Neural crest cell (in vitro differentiated cells): ENCODE measurements around the gene TRAF6. TPM values are rescaled to one million over a fixed set of nuclear protein-coding genes. Genes with fewer than 3 reads are reported as not detected.

Source experiments
- DNase-seq: peaks from one replicate; pipeline ENCODE4 v3.0.0; 2021; ENCODE audit warnings: low read depth, mixed read lengths, low spot score
- H3K27ac Mint-ChIP-seq: one replicate; pipeline ENCODE4 v1.8.0; 2021; ENCODE audit warnings: mild to moderate bottlenecking, mixed read lengths; ENCODE audit not compliant: unreplicated experiment
- H3K27me3 Mint-ChIP-seq: 2 replicates; pipeline ENCODE4 v1.8.0; 2021; ENCODE audit warnings: low read depth, mild to moderate bottlenecking, mixed read lengths
- H3K36me3 Mint-ChIP-seq: 2 replicates; pipeline ENCODE4 v1.8.0; 2021; ENCODE audit warnings: low read depth, mild to moderate bottlenecking, mixed read lengths
- H3K4me1 Mint-ChIP-seq: 2 replicates; pipeline ENCODE4 v1.8.0; 2021; ENCODE audit warnings: mixed read lengths
- H3K4me3 Mint-ChIP-seq: one replicate; pipeline ENCODE4 v1.8.0; 2021; ENCODE audit warnings: mild to moderate bottlenecking, mixed read lengths
- H3K9me3 Mint-ChIP-seq: 2 replicates; pipeline ENCODE4 v1.8.0; 2021; ENCODE audit warnings: mixed read lengths
- CTCF ChIP-seq: fragments of 200-600 bp; sonication (generic); conservative IDR thresholded peaks from 2 replicates; pipeline ENCODE4 v1.5.0; 2021; ENCODE audit warnings: antibody characterized with exemption, mild to moderate bottlenecking
- total RNA-seq: library from RNA; stranded (reverse); gene quantifications from 2 replicates; pipeline ENCODE4 v1.2.1, GENCODE V29; 2021

The TRAF6 gene
- total RNA-seq, 1 donor from 2014 or later: 12.9 TPM

DNA sequence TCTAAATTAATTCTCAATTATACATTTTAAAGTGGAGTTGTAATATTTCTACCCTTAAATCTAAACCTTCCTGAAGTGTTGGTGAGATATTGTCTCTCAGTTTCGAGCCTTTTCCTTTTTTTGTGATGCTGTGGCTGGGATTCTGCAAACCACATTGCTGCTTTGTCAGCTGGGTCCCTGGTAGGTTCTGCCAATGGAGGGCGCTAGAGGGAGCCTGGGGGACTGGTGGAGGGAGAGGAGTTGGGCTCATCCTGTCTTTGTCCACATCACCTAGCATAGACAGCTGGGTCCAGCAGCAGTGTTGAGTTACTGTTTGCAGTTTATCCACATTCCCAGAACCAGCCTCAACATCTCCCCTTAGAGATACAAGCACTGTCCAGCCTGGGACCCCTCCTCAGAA lies 41.0 kb downstream of the TRAF6 start:
- DNase-seq: no peak
- peaks cover 4% of the 10 kb centered on the region for H3K4me1 Mint-ChIP-seq
- peak; percentile 29 for TF ChIP-seq CTCF
- no peaks in the 10 kb centered on the region for H3K9me3 Mint-ChIP-seq
- peaks cover 7% of the 10 kb centered on the region for H3K36me3 Mint-ChIP-seq
- no peak overlapping the region for H3K4me3 Mint-ChIP-seq
- no peak overlapping the region for H3K27ac Mint-ChIP-seq
- no peaks in the 10 kb centered on the region for H3K27me3 Mint-ChIP-seq

GRCh38 chr11:36467916-36468315 lies 42.2 kb downstream of the TRAF6 start:
- H3K27ac Mint-ChIP-seq: peak overlapping the region; percentile 65
- DNase-seq: no peak
- H3K4me1 Mint-ChIP-seq: no peaks in the 10 kb centered on the region
- H3K27me3 Mint-ChIP-seq: no peaks in the 10 kb centered on the region
- no peak overlapping the region for H3K4me3 Mint-ChIP-seq
- peaks cover 7% of the 10 kb centered on the region for H3K36me3 Mint-ChIP-seq
- no peak for TF ChIP-seq CTCF
- no peaks in the 10 kb centered on the region for H3K9me3 Mint-ChIP-seq

DNA sequence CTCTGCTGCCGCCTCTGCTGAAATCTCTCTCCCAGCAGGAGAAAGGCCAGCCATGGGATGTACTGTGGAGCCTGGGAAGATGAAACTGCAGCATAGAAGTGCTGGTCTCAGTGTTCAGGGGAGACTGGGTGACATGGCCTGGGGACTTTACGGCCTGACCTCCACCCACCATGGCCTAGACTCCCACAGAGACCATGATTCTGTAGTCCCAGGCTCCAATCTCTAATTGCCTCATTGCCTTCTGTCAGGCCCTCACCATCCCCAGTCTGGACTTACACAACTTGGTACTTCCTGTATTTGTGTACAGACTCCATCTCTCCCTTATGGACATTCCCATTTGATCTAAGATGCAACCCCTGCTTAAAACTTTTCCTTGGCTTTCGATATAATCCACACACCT lies 43.1 kb downstream of the TRAF6 start:
- no peak overlapping the region for H3K4me3 Mint-ChIP-seq
- no peaks in the 10 kb centered on the region for H3K27me3 Mint-ChIP-seq
- no peaks in the 10 kb centered on the region for H3K9me3 Mint-ChIP-seq
- TF ChIP-seq CTCF: no peak
- DNase-seq: no peak
- peaks cover 7% of the 10 kb centered on the region for H3K36me3 Mint-ChIP-seq
- no peak overlapping the region for H3K27ac Mint-ChIP-seq
- no peaks in the 10 kb centered on the region for H3K4me1 Mint-ChIP-seq

DNA sequence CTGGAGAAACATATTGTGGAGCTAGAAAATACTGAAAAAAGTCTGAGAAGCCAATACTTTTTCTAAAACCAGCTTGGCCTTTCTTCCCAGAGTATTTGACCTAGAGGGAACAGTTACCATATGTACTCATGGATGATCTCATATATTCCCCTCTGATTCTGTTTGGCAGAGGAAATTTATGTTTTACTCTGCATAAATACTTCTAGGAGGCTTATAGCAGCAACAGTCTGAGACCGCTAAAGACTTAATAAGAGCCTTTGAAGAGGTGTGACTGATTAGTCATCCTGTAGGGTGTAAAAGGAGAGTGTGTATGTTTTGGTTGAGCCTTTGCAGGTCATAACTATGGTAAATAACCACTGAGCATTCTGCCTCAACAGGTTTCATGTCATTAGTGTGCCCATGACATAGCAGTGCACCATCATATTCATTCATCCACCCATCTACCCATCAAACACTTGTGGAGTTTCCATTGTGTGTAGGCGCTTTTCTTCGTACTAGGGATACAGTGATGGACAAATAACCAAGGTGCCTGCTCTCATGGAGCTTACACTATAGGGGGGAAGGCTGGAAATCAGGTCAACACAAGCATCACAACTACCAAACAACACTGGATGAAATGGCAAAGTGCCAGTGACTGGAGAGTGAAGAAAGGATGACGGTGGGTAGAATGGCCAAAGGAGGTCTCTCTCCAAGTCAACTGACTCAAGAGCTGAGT lies 44.5 kb downstream of the TRAF6 start:
- DNase-seq: no peak
- H3K4me3 Mint-ChIP-seq: no peak overlapping the region
- no peak for TF ChIP-seq CTCF
- H3K4me1 Mint-ChIP-seq: peaks cover 2% of the 10 kb centered on the region
- no peak overlapping the region for H3K27ac Mint-ChIP-seq
- peaks cover 7% of the 10 kb centered on the region for H3K36me3 Mint-ChIP-seq
- H3K9me3 Mint-ChIP-seq: no peaks in the 10 kb centered on the region
- H3K27me3 Mint-ChIP-seq: no peaks in the 10 kb centered on the region

DNA sequence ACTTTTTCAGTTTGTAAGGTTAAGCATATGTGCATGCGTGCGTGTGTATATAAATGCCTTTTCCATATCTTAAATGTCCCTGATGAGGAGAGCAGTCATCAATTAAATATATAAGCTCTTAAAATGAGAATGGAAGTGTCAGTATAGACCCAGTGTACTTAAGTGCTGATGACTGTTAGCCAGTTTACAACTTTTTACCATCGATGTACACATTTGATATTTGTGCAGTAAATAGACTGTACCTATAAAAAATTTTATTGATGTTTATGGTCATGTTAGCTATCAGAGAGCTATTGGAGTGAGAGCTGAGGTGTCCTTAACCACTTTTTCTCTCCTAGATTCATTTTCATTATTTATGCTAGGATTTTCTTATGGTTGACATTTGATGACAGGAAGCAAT lies 45.4 kb downstream of the TRAF6 start:
- DNase-seq: no peak
- H3K27me3 Mint-ChIP-seq: no peaks in the 10 kb centered on the region
- TF ChIP-seq CTCF: no peak
- no peaks in the 10 kb centered on the region for H3K9me3 Mint-ChIP-seq
- H3K4me3 Mint-ChIP-seq: no peak overlapping the region
- peaks cover 8% of the 10 kb centered on the region for H3K4me1 Mint-ChIP-seq
- H3K36me3 Mint-ChIP-seq: peaks cover 7% of the 10 kb centered on the region
- no peak overlapping the region for H3K27ac Mint-ChIP-seq
